DND-41 (cell line): Measurements from ENCODE around the gene ACAP2.

Experiments
- EZH2 ChIP-seq: IDR thresholded peaks from 3 replicates; pipeline ENCODE4 v1.6.1; 2012; ENCODE audit warnings: borderline replicate concordance, low read depth, mild to moderate bottlenecking, moderate library complexity, low read length, inconsistent platforms; ENCODE audit not compliant: severe bottlenecking
- TF ChIP-seq, protein P1 (sequence below): IDR thresholded peaks from 2 replicates; pipeline ENCODE4 v1.5.1; 2012; ENCODE audit warnings: borderline replicate concordance, low read length, moderate library complexity, mild to moderate bottlenecking; ENCODE audit not compliant: poor library complexity, severe bottlenecking; ENCODE audit errors: extremely low read depth

DNA sequence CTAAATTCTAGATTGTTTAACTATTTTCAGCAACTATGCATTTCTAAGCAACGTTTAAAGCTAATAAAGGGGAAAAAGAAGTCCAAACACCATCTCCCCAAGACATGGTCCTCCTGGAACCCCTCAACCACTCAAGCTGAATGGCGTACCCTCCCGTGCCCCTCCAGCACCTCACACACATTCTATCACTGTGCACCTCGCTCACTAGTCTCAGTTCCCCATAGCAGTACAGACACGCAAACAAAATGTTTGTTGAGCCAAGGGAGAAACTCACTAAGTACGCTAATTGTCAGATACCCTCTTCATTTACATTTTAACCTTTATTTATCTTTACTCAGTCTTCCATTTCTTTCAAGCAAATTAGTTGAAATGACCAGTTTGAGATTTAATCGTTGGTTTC is 48.8 kb downstream of the ACAP2 start:
- TF ChIP-seq, protein P1, sequence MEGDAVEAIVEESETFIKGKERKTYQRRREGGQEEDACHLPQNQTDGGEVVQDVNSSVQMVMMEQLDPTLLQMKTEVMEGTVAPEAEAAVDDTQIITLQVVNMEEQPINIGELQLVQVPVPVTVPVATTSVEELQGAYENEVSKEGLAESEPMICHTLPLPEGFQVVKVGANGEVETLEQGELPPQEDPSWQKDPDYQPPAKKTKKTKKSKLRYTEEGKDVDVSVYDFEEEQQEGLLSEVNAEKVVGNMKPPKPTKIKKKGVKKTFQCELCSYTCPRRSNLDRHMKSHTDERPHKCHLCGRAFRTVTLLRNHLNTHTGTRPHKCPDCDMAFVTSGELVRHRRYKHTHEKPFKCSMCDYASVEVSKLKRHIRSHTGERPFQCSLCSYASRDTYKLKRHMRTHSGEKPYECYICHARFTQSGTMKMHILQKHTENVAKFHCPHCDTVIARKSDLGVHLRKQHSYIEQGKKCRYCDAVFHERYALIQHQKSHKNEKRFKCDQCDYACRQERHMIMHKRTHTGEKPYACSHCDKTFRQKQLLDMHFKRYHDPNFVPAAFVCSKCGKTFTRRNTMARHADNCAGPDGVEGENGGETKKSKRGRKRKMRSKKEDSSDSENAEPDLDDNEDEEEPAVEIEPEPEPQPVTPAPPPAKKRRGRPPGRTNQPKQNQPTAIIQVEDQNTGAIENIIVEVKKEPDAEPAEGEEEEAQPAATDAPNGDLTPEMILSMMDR, result no peak
- TF ChIP-seq EZH2, result no peak
